GM03348 (cell line): Measurements from ENCODE around the gene ALKBH8.
"Not testable (repeated sequence)": the region's sequence is repeated elsewhere in the genome, so short reads cannot be mapped to it uniquely, and the experiment has no call there.

ENCODE experiments used
- DNase-seq: peaks from one replicate; pipeline ENCODE4 v3.0.0; 2012; ENCODE audit warnings: low spot score

ALKBH8 gene, protein sequence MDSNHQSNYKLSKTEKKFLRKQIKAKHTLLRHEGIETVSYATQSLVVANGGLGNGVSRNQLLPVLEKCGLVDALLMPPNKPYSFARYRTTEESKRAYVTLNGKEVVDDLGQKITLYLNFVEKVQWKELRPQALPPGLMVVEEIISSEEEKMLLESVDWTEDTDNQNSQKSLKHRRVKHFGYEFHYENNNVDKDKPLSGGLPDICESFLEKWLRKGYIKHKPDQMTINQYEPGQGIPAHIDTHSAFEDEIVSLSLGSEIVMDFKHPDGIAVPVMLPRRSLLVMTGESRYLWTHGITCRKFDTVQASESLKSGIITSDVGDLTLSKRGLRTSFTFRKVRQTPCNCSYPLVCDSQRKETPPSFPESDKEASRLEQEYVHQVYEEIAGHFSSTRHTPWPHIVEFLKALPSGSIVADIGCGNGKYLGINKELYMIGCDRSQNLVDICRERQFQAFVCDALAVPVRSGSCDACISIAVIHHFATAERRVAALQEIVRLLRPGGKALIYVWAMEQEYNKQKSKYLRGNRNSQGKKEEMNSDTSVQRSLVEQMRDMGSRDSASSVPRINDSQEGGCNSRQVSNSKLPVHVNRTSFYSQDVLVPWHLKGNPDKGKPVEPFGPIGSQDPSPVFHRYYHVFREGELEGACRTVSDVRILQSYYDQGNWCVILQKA

DNA sequence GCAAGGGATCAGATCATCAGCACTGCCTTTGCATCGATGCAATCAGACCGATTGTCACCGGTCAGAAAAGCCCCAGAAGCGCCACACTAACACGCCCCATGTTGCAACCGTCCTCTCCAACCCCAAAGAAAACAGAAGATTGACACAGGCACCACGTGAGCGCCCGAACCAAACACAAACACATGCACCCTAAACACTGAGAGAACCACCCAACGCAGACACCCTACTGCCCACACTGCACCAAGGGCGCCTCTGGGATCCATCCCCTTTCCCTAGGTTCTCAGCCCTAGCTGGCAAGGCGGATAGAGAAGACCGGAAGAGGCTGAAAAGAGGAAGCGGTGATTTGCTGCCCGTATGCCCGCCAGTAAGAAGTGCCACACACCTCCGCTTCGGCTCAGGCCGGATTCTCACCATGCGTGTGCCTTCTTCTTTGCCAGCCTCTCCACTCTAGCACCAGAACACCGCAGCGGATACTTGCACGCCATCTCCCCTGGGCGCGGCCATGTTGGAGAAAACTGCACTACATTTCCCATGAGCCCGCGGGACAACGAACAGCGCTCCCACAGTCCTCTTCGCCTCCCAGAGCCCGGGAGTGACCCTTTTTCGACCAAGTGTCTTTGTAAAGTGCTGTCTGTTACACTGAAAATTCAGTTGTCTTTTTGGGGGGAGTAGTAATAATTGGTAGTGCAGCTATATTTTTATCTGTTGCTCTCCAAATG lies at the start of gene ALKBH8:
Gene ALKBH8 (minus strand): TSS at position 517 of the 719 bp plus-strand sequence. CDS start 4,842 bp downstream, outside the sequence.
- peak; percentile 83 for DNase-seq

DNA sequence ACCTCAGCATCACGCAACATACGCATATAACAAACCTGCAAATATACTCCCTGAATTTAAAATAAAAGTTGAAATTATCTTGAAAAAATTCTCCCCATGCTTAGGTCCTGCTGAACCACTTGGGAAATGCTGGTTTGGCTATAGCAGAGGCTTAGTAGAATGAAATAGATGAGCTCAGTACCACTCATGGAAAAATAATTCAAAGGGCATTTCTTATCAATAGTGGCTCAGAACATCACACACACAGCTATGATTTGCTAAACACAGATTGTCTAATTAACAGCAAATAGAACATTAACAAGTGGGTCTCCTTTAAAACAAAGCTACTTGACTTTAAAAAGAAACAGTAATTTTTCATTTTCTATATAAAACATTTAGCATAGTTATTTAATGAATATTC lies 46.9 kb upstream of the ALKBH8 start:
- no peak for DNase-seq

DNA sequence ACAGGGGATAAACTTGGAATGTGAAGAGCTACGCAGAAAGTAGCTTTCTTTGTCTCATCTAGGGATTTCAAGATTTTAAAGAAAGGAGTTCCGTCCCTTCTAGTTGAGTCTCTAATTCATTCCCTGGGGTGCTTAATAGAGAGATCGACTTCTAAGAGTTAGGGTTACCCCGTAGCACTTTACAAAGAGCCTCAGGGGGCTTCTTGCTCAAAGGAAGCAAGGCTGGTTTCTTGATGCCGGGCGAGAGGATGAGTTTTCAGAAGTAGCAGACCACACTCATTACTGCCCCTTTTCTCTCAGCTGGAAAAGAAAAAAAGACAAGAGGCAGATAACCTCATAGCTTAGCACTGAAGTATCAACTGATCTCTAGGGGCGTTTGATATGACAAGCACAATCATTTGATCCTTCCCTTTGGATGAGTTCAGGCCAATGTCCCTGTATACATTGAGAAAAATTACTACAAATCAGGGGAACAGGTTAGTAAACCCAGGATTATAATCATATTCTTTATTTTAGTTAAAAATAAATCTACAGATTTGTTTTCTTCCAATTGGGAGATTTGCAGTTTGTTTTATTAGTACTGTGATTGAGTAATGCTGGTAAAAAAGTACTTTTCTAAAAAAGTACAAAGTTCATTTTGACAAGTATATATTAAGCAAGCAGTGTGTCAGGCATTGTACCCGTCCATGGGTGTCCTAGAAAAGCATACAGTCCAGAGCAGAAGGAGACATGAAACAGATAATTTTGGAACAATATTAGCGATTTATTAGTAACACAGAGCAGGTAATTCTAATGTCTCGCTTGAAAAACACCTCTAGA lies 44.1 kb upstream of the ALKBH8 start:
- no peak for DNase-seq

DNA sequence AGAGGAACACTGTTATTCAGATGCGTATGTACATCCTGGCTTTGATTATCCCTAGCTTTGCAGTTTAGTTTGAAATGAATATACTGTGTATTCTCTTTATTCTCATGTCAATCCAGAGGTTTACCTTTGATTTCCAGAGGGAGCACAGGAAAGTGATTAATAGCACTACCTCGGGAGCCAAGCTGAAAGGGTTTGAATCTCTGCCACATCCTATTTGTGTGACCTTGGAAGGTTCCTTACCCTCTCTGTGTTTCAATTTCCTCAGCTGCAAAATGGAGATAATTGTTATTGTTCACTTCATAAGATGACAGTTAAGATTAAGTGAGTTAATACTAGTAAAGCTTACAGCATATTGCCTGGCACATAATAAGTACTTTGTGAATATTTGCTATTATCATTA lies 43.3 kb upstream of the ALKBH8 start:
- no peak for DNase-seq

DNA sequence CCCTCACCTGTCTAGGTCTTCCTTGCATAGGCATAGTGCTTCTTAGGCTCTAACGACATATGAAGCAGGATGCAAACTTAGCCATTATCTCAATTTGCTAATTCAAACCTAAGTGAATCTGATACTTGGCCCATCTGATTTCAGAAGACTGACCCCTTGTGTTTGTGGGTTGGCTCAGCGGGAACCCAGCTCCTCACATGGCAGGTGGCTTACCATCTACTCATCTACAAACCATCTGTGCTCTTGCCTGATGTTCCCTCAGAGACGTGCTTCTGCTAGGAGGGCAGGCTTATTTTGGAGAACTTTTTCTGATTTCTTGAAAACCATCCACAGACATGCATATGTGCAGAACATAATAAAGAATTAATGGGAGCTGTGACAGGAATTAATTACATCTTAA lies 40.6 kb upstream of the ALKBH8 start:
- DNase-seq: no peak

DNA sequence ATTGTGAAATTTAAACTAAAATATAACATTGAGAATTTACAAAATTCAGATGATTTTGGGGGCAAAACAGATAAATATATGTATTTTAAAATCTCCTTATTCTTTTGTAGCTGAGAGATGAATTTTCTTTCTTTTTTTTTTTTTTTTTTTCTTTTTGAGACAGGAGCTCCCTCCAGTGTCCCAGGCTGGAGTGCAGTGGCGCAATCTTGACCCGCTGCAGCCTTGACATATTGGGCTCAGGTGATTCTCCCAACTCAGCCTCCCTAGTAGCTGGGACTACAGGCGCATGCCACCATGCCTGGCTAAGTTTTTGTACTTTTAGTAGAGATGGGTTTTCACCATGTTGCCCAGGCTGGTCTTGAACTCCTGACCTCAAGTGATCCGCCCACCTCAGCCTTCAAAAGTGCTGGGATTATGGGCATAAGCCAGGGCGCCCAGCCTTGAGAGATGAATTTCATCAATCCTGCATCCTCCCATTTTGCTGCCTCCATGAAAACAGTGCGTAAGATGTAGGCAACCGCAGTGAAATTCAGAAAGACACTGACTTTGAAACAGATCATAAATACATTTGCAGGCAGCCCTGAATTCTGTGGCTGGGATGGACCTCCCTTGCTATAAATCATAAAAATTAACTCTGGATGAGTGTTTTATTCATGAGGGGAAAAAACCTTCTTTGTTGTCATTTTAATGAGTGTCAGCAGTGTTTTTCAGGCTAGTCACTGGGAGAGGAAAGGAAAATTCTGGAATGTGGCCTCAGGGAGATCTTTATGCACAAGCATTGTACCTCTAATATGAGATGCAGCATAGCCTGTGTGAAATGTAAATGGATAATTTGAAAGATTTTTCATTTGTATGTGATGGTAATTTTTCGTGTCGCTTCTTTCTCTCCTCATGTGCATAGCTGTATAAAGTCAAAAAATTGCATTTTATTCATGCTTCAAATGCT lies 39.8 kb upstream of the ALKBH8 start:
- no peak for DNase-seq

DNA sequence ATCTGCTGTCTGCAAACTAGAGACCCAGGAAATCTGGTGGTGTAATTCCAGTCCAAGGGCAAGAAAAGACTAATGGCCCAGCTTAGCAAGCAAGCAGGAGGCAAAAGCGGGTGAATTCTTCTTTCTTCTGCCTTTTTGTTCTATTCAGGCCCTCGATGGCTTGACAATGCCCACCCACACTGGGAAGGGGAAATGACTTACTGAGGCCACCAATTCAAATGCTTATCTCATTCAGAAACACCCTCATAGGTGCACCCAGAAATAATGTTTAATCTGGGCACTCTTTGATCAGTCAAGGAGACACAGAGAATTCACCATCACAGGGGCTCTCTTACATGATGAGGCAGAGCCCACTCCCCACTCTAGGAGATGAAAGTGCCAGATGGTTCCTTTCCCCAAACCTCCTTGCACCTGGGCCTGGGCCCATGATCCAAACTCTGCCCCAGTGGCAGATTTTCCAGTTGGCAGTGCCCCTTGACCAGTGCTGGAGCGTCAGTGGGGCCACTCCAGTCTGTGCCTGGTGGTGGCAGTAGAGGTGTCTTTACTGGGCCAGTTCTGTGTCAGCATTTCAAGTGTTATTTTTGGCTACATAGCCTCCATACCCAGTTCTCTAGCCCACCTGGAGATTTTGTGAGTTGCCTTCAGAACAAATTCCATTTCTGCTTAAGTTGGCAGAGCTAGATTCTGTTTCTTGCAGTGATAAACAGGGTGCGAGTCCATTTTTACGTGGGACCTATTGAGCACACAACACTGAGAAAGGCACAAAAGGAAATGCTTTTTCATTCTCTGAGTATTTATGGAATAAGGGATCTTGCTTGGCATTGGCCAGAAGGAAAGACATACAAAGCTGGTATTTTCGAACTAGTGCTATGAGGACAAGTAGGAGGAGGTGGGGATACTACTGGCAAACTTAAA lies 32.9 kb upstream of the ALKBH8 start:
- peak; percentile 32 for DNase-seq

DNA sequence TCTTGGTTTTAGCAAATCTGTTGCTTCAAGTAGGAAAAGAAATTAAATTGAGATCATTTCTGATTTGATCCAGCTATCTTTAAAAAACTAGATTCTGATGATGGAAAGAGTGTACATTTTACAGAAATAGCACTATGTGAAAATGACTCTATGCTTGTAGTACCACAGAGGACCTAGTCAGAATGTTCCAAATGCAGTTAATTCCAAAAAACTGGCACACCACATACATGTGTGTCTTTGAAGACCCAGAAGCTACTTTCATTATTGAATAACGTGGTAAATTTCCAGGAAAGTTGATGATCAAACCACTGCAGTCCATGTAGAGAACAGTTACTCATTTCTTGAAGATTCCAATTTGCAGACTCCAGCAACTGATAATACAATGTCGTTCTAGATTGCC lies 29.2 kb upstream of the ALKBH8 start:
- no peak for DNase-seq

DNA sequence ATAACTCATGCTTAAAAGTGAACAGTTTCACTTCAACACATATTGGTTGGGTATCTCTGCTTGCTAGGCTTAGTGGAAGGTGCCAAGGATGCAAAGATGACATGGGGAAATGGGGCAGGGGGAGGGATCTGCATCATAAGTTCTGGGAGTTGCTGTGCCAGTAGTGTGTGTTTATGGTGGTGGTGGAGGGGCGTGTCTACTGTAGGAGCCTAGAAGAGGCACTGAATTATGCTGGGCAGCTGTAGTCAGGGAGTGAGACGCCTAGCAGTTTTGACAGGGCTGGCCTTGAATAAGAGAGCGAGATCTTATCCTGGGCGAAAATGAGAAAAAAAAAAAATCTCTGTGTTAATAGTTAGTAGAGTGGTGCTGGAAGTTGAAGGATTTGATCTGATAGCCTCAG lies 28.4 kb upstream of the ALKBH8 start:
- no peak for DNase-seq

DNA sequence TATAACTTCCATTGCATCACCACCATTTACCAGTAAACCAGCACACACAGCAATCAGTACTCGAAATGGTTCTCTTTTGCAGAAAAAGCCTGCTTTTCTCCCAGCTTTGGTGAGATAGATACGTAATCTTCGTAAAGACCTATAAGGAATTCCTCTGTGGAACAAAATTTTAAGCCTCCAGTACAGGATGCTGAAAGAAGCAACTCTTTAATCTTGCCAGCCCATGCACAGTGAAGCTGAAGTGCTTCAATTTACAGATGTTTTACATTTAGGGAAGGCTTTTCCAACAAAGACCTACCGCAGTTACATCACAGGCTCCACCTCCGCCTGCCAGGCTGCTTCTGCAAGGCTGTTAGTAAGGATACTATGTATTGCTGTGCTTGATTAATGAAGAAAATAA lies 27.3 kb upstream of the ALKBH8 start:
- no peak for DNase-seq

DNA sequence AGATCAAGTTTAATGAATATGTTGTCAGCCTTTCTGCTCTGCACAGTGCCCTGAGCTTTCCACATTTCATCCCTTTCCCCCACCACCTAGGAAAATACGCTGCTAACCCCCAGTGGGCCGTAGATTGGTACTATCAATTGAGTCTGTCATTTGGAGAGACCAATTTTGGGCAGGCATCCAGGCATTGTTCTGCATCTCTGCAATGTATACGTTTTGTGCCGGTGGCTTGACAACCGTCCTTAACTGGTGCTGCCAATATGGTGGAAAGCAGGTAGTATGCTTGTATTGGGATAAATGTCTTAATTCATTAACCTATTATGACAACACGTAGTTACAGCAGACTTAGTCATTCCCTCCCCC lies 26.7 kb upstream of the ALKBH8 start:
- DNase-seq: no peak

DNA sequence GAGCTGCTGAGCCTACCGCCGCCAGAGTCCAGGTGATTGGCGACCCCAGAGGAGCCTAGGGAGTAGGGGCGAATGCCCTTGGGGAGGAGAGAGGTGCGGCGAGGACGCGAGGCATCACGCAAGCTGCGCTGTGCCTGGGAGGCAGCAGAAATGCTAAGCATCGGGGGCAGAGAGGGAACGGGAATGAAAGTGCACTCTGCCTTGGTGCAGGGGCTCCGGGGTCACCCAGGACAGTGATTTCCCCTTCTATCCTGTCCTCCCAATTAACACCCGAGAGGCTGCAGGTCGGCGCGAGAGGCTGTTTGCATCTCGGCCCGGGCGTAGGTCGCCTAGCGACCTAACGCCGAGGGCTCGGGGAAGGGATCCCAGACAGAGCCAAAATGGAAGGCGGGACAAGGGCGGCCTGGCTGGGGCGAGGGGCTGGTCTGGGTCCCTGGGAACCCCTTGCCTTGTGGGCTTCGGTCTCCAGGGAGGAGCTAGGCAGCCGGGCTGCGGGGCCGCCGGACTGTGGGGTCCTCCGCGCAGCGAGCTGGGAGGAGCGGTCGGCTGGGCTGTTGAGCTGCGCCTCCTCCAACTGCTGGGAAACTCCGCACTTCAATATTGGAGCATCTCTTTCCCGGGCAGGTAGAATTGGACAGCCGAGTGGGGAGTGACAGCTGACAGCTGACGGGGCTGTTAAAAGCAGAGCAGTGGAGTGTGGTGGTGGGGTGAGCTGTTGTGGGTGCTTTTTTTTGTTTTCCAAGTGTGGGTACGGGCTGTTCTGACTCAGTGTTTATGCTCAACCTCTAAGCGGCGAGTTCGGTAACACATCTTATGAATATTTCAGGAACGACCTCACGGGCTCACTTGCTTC lies 26.1 kb upstream of the ALKBH8 start:
- peak; percentile 33 for DNase-seq

DNA sequence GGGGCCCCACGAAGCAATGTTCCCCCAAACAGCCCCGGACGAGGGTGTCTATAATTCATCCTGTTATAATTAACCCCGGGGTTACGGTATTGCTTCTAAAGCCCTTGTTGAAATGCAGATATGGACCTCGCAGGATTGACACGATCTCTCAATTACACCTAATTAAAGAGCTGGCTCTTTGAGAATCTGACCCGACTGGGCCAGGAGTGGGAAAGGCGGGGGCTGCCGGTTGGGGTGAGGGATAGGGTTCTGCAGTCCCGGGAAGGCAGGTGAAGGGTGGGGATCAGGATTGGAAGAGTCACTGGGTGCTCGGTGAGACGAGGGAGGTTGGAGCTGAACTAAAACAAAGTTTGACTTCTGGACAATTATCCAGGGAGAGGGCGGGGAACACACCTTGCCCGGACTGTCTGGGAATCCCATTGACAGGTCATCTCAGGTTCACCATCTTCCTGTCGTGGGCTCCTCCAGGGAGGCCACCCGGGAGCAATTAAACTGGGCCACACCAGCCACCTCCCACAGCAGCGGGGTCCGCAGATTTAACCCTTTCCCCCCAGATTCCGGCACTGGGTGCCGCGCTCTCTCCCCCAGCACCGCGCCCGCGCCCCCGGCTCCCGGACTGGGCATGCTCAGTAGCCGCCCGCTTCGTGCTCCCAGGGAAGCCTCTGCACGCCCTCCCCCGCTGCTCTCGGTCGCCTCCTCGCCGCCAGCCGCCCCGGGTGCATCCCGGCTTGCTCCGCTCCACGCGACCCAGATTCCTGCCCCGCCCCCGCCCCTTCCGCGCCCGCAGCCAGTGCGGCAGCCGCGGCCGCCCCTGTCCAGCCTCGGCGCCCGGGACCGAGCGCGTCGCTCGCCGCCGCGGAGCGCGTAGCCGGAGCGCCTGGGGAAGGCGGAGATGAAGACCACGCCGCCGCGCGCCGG lies 25.2 kb upstream of the ALKBH8 start, which contains the start of gene ELMOD1:
Gene ELMOD1 (plus strand): TSS at position 688 of the 918 bp plus-strand sequence. CDS start 27,043 bp downstream, outside the sequence.
- peak; percentile 89 for DNase-seq

DNA sequence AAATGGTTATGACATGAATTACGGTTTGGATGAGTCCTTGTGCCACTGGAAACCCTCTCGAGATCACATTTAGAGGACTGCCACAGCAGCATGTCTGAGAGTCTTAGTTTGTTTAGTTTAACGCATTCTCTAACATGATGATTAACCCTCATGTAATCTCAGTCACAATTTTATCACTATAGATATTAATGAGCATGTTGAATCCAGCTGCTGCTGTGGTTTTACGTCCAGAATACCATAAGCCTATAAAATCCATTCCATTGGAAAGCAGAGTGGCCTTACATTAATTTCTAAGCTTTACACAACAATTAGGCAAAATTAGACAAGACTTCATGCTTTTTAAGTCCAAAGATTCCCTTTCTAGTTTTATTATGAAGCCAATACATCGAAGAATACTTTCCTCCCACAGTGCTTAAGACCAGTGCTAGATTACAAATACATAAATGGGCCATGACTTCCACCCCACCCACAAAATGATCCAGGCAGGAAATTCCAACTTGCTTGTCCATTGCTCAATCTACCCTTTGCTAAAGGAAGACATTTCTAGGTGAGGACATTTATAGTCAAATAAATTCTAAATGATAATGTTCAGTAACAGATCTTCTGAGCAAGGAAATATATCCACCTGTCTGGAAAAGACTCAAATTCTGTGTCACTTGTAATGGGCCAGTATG lies 21.9 kb upstream of the ALKBH8 start:
- DNase-seq: peak; percentile 19

DNA sequence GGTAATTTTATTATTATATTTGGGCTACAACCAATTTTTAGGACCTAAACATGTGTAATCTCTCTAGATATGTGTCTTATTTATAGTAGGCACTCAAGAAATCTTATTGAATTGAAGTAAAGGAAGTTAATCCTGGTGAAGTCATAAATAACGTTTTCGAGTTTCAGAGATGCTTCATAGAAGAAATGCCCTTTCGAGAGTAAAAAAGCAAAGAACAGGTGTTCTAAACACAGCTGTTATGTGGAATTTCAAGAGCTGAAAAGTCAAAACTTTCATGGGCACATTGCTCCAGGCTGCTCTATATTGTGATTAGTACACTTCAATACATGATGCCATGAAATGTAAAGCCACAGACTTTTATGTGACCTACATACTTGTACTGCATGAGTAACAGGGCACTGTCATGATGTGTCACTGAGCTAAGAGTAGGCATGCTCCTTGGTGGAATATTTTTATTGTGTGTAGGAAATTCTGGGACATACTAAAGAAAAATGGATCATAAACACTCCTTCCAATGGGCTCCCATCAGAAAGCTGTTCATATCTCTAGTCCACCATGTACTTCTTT lies 18.2 kb upstream of the ALKBH8 start:
- DNase-seq: no peak

DNA sequence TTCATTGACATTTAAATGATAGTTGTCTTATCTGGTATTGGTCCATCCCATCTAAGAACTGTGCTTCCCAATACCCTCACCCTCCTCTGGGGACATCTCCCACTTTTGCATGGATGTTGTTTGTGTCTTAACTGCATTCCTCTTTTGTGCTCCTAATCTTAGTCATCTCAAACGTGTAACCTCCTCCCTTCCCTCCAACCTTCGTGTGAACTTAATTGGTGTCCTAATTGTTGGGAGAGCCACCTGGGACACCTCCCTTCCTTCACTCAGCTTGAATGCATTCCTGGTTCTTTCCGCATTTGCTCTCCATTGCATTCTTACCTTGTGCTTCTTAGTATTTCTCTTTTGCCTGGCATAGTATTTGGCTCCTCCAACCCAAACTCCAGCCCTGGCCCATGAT lies 15.6 kb upstream of the ALKBH8 start:
- no peak for DNase-seq

DNA sequence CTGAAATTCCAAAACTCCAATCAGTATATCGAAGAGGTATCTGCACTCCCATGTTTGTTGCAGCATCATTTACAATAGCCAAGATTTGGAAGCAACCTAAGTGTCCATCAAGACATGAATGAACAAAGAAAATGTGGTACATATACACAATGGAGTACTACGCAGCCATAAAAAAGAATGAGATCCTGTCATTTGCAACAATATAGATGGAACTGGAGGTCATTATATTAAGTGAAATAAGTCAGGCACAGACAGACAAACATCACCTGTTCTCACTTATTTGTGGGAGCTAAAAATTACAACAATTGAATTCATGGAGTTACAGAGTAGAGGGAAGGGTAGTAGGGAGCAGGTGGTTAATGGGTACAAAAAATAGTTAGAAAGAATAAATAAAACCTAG lies 13.6 kb upstream of the ALKBH8 start:
- not testable (repeated sequence) for DNase-seq
